IMR-90 (cell line): ENCODE results near the gene CSAD. TPM values are rescaled to one million over a fixed set of nuclear protein-coding genes. Genes with fewer than 3 reads are reported as not detected.

ENCODE experiments used
- ATAC-seq: fragments of 200-7000 bp; cut with Tn5 transposase; 2 replicates; pipeline ENCODE4 v1.9.1; 2020; ENCODE audit warnings: low read depth, mild to moderate bottlenecking, moderate library complexity
- BruUV-seq: library from RNA; stranded (reverse); fragments of 400-500 nt; replicated peaks from 2 replicates; lab custom pipeline; 2021; lab: Mats Ljungman, UMichigan
- CTCF ChIA-PET: fragments of 300-600 bp; formaldehyde crosslinking; extraction: SDS; loops from one replicate; lab custom pipeline; 2021; ENCODE audit warnings: antibody characterized with exemption; lab: Yijun Ruan, JAX
- POLR2A ChIA-PET: fragments of 300-600 bp; sonication (Branson Sonifier 250); formaldehyde crosslinking; loops from one replicate; lab custom pipeline; 2022; ENCODE audit warnings: antibody characterized with exemption; ENCODE audit not compliant: unreplicated experiment; lab: Charles Lee
- DNase-seq: peaks from one replicate; pipeline ENCODE4 v3.0.0; 2013
- H2AFZ ChIP-seq: replicated peaks from 2 replicates; pipeline ENCODE3; 2013; ENCODE audit warnings: low read length, mild to moderate bottlenecking; ENCODE audit not compliant: poor library complexity
- H2AK5ac ChIP-seq: 2 replicates; pipeline ENCODE4 v1.6.1; 2013; ENCODE audit warnings: low read depth, low read length, inconsistent platforms
- H2AK9ac ChIP-seq: replicated peaks from 2 replicates; pipeline ENCODE3; 2013; ENCODE audit warnings: mild to moderate bottlenecking, low read depth, low read length, moderate library complexity; ENCODE audit not compliant: poor library complexity
- H2BK120ac ChIP-seq: 2 replicates; pipeline ENCODE4 v1.6.1; 2013; ENCODE audit warnings: low read depth, low read length, inconsistent platforms
- H2BK15ac ChIP-seq: 3 replicates; pipeline ENCODE4 v1.6.1; 2013; ENCODE audit warnings: low read depth, low read length, inconsistent platforms
- H2BK20ac ChIP-seq: 2 replicates; pipeline ENCODE4 v1.6.1; 2013; ENCODE audit warnings: low read depth, mild to moderate bottlenecking, inconsistent platforms, low read length, moderate library complexity
- H2BK5ac ChIP-seq: 2 replicates; pipeline ENCODE4 v1.6.1; 2013; ENCODE audit warnings: mild to moderate bottlenecking, low read depth, low read length, inconsistent platforms; ENCODE audit not compliant: poor library complexity, severe bottlenecking
- H3K14ac ChIP-seq: replicated peaks from 2 replicates; pipeline ENCODE4 v1.6.1; 2013; ENCODE audit warnings: low read depth, low read length, inconsistent platforms
- H3K18ac ChIP-seq: 2 replicates; pipeline ENCODE4 v1.6.1; 2013; ENCODE audit warnings: low read depth, low read length, control low read depth
- H3K23ac ChIP-seq: 2 replicates; pipeline ENCODE4 v1.6.1; 2013; ENCODE audit warnings: low read depth, low read length, inconsistent platforms
- H3K27ac ChIP-seq: 2 replicates; pipeline ENCODE4 v1.5.1; 2013; ENCODE audit warnings: mild to moderate bottlenecking, control low read depth, low read length; ENCODE audit not compliant: insufficient read depth
- H3K27me3 ChIP-seq: 2 replicates; pipeline ENCODE4 v1.6.1; 2013; ENCODE audit warnings: low read length; ENCODE audit not compliant: control insufficient read depth, insufficient read depth
- H3K36me3 ChIP-seq: 2 replicates; pipeline ENCODE4 v1.6.1; 2013; ENCODE audit warnings: low read length, mixed read lengths; ENCODE audit not compliant: control insufficient read depth, insufficient read depth
- H3K4ac ChIP-seq: 2 replicates; pipeline ENCODE4 v1.6.1; 2013; ENCODE audit warnings: low read depth, low read length, inconsistent platforms
- H3K4me1 ChIP-seq: 2 replicates; pipeline ENCODE4 v1.6.1; 2013; ENCODE audit warnings: low read length, mixed read lengths; ENCODE audit not compliant: control insufficient read depth, insufficient read depth
- H3K4me2 ChIP-seq: 2 replicates; pipeline ENCODE4 v1.6.1; 2013; ENCODE audit warnings: low read depth, mild to moderate bottlenecking, control low read depth, low read length, moderate library complexity
- H3K4me3 ChIP-seq: 2 replicates; pipeline ENCODE4 v1.5.1; 2013; ENCODE audit warnings: low read depth, mild to moderate bottlenecking, control low read depth, low read length, moderate library complexity; ENCODE audit not compliant: insufficient read depth
- H3K56ac ChIP-seq: 2 replicates; pipeline ENCODE4 v1.6.1; 2013; ENCODE audit warnings: low read length, inconsistent platforms; ENCODE audit not compliant: insufficient read depth; ENCODE audit errors: extremely low read depth
- H3K79me1 ChIP-seq, 2 experiments: 2 replicates each; pipeline ENCODE4 v1.6.1; 2013; ENCODE audit warnings: low read length in 2 of 2, inconsistent platforms in 1 of 2, low read depth in 1 of 2
- H3K9ac ChIP-seq: 2 replicates; pipeline ENCODE4 v1.6.1; 2013; ENCODE audit warnings: low read depth, low read length, control low read depth
- H3K9me1 ChIP-seq: 2 replicates; pipeline ENCODE4 v1.6.1; 2013; ENCODE audit warnings: low read length, inconsistent platforms; ENCODE audit not compliant: insufficient read depth
- H3K9me3 ChIP-seq: 2 replicates; pipeline ENCODE4 v1.6.1; 2013; ENCODE audit warnings: low read length; ENCODE audit not compliant: control insufficient read depth, insufficient read depth
- H4K20me1 ChIP-seq: 2 replicates; pipeline ENCODE4 v1.6.1; 2013; ENCODE audit warnings: low read length, inconsistent platforms; ENCODE audit not compliant: insufficient read depth
- H4K5ac ChIP-seq: 2 replicates; pipeline ENCODE4 v1.6.1; 2013; ENCODE audit warnings: mild to moderate bottlenecking, low read depth, low read length, control low read depth
- H4K8ac ChIP-seq, 2 experiments: 2 replicates each; pipeline ENCODE4 v1.6.1; 2013; ENCODE audit warnings: low read depth in 2 of 2, low read length in 2 of 2, control low read depth in 1 of 2, inconsistent platforms in 1 of 2
- H4K91ac ChIP-seq: 2 replicates; pipeline ENCODE4 v1.6.1; 2013; ENCODE audit warnings: low read depth, low read length, inconsistent platforms; ENCODE audit not compliant: insufficient read depth
- BHLHE40 ChIP-seq: fragments of 150-350 bp; IDR thresholded peaks from 2 replicates; pipeline ENCODE4 v1.6.1; 2016; ENCODE audit warnings: mild to moderate bottlenecking, low read depth, low read length
- MXI1 ChIP-seq: IDR thresholded peaks from 2 replicates; pipeline ENCODE4 v1.6.1; 2012; ENCODE audit warnings: low read depth, mild to moderate bottlenecking, low read length, moderate library complexity, borderline replicate concordance
- POLR2A ChIP-seq: IDR thresholded peaks from 2 replicates; pipeline ENCODE4 v1.6.1; 2012; ENCODE audit warnings: mild to moderate bottlenecking, low read depth, low read length
- SMC3 ChIP-seq: fragments of 150-350 bp; IDR thresholded peaks from 2 replicates; pipeline ENCODE4 v1.6.1; 2016; ENCODE audit warnings: low read depth, mild to moderate bottlenecking, antibody characterized with exemption, low read length, moderate library complexity
- WGBS, 2 experiments: methylation state at CpG; one replicate each; pipeline versions ENCODE4 v1.1.5 to v1.1.7; 2013; ENCODE audit warnings: missing lambda C conversion rate in 2 of 2; ENCODE audit not compliant: insufficient read length in 1 of 2; ENCODE audit errors: extremely low coverage in 2 of 2; 5-methylcytosine and 5-hydroxymethylcytosine counted together
- dilution Hi-C: fragments of 300-500 bp; cut with HindIII; formaldehyde crosslinking; loops from one replicate; pipeline ENCODE4 v1.14.3; 2018; ENCODE audit warnings: low sequenced_read_pairs; ENCODE audit not compliant: unreplicated experiment
- in situ Hi-C: fragments of 300-500 bp; cut with MboI; formaldehyde crosslinking; loops from 3 replicates; pipeline ENCODE4 v1.14.3; 2019; ENCODE audit warnings: low sequenced_read_pairs, inconsistent platforms, mixed read lengths
- intact Hi-C: fragments of 100-400 bp; cut with micrococcal nuclease; formaldehyde crosslinking; loops from 2 replicates; pipeline ENCODE4 v1.10.0; 2022
- polyA plus RNA-seq, 3 experiments: library from polyadenylated mRNA; depleted of rRNA; stranded (reverse); fragments of >200 nt; gene quantifications; 2 replicates each; pipeline ENCODE4 v1.2.3, GENCODE V29; 2012; ENCODE audit warnings: low replicate concordance in 1 of 3
- total RNA-seq: library from RNA; depleted of rRNA; stranded (reverse); fragments of >200 nt; gene quantifications from 2 replicates; pipeline ENCODE4 v1.2.3, GENCODE V29; 2012

The CSAD gene
- total and polyA plus RNA-seq, 2 of the 4 experiments (the other 2 are of a cell fraction), result 5.4 to 45.6 TPM

DNA sequence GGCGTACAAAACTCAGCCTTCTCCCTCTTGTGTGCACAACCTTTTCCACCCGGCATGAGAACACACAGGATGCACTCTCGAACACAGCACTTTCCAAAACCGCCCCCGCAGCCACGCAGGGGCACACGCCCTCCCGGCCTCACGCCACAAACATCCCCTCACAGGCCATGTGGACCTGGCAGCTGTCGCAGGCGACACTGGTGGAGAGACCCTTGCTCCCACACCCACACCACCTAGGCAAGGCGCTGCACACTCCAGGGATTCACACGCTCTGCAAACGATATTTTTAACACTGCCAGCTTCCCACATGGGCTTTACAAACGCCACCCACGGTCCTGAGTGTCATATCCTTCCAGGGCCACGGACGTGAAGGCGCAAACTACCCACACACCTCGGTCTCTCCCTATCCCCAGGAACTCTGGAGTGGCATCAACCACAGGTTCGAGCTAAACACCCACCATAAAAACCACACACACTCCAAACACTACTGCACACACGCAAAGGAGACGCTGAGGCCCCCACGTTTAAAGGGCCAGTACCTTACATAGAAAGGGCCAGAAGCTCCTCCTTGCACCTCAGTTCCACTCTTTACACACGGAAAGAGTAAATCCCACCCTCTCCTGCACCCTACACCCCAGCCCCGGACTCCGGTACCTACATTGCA, 38.7 kb upstream of the CSAD start:
- Histone ChIP-seq H3K36me3 (peaks cover 7% of the 10 kb centered on the region), H4K5ac (peak overlapping the region; percentile 28; the same call in 1 of the 2 replicates), H3K23ac (peak overlapping the region; percentile 92), H2BK120ac (peak overlapping the region; percentile 50), H3K79me1 (peaks cover 30 to 79% of the 10 kb centered on the region in 2 experiments), H2BK15ac (peak overlapping the region; percentile 21; the same call in 2 of the 3 replicates), H4K20me1 (peaks cover 12% of the 10 kb centered on the region), H2AFZ (peak overlapping the region; percentile 83), H3K4ac (peak overlapping the region; percentile 87), H2AK5ac (peak overlapping the region; percentile 32), H3K9ac (peak overlapping the region; percentile 75), H3K4me3 (peak overlapping the region; percentile 53), H3K18ac (peak overlapping the region; percentile 54), H3K9me1 (peaks cover 27% of the 10 kb centered on the region), H4K91ac (peak overlapping the region; percentile 89), H2AK9ac (peak overlapping the region; percentile 95), H3K4me1 (peaks cover 41% of the 10 kb centered on the region), H3K27ac (peak overlapping the region; percentile 67), H3K56ac (peak overlapping the region; percentile 78), H4K8ac (peak overlapping the region; percentile 24 to 80; a peak in 2 of 4 replicates), H2BK20ac (no peak overlapping the region), H3K4me2 (peak overlapping the region; percentile 94), H3K14ac (peak overlapping the region; percentile 75), H3K27me3 (no peaks in the 10 kb centered on the region), H3K9me3 (no peaks in the 10 kb centered on the region), H2BK5ac (peak overlapping the region; percentile 81)
- ChIA-PET CTCF (interaction anchor here (0.6 to 1.0 kb wide), 4 partner anchors 18 to 813 kb away, joined by 3 to 4 read pairs (median 4); no protein-coding TSS in a partner anchor), POLR2A (interaction anchor here (0.5 kb wide), 1 partner anchor 30 kb away, joined by 7 read pairs; no protein-coding TSS in a partner anchor)
- BruUV-seq, result no TSS peak
- in situ Hi-C loops, result loop anchor here (10.0 kb wide), 1 partner anchor 295 kb away; no protein-coding TSS in a partner anchor
- 1% methylated on average over 16 of the region's 27 CpGs; no CpG with 5 or more reads in 1 of the 2 experiments for WGBS, 2 experiments
- ATAC-seq (peak; percentile 2; the same call in 1 of the 2 replicates), DNase-seq (peak; percentile 66)
- 0 out of 2 replicates have a peak, but pooled peaks have one; percentile 34 for TF ChIP-seq POLR2A
- 0 out of 2 replicates have a peak, but pooled peaks have one; percentile 3 for TF ChIP-seq BHLHE40
- peak; percentile 75; the same call in 1 of the 2 replicates for TF ChIP-seq MXI1
- no peak for TF ChIP-seq SMC3
- intact Hi-C loops, result loop anchor here (10.0 kb wide), 1 partner anchor 105 kb away; the partner anchor contains the start of gene AAAS
- dilution Hi-C loops, result no loop called here
